GM21423 (cell line): ENCODE data around the gene ACTA2.
"Not testable (repeated sequence)": the region's sequence is repeated elsewhere in the genome, so short reads cannot be mapped to it uniquely, and the experiment has no call there.

ENCODE experiments used
- ATAC-seq: cut with Tn5 transposase; IDR thresholded peaks from one replicate; pipeline ENCODE4 v1.9.1; 2021; ENCODE audit warnings: mild to moderate bottlenecking, moderate library complexity; ENCODE audit not compliant: unreplicated experiment

ACTA2 gene

DNA sequence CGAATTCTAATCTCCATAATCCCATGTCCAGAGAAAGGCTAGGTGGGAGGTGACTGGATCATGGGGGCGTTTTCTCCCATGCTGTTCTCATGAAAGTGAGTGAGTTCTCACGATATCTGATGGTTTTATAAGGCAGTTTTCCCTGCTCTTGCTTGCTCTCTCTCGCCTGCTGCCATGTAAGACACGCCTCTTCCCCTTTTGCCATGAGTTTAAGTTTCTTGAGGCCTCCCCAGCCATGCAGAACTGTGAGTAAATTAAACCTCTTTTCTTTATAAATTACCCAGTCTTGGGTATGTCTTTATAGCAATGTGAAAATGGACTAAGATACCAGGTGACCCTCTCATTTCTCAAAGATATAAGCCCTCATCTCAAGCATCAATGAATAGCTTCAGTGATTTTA lies 1.1 kb upstream of the ACTA2 start:
- ATAC-seq = no peak

GRCh38 chr10:88949912-88950837 lies 2.4 kb downstream of the ACTA2 start:
- no peak for ATAC-seq

GRCh38 chr10:88949051-88949450 lies 3.5 kb downstream of the ACTA2 start:
- no peak for ATAC-seq

- no peak for ATAC-seq
Measured at GRCh38 chr10:88946965-88947590, 5.5 kb downstream of the ACTA2 start.

GRCh38 chr10:88946200-88946599 lies 6.4 kb downstream of the ACTA2 start:
- no peak for ATAC-seq

DNA sequence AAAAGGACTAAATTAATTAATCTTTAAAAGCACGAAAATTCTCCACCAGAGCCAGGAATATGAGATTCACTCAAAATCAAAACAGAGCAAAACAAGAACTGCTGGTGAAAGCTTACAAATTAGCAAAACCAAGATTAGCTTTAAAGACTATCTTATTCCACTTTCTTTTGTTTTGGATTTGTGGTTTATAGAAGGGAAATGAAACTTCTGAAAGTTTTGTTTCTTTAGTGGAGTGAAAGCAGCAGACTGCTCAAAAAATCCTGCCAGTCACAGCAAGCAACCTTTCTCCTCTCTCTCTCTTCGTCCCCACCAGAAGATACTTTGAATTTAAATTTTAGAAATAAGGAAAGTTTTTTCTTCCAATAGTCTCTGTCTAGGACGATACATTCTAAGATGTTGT lies 7.8 kb downstream of the ACTA2 start:
- peak; percentile 47 for ATAC-seq

- no peak for ATAC-seq
Measured at GRCh38 chr10:88943778-88944177, 8.8 kb downstream of the ACTA2 start.

GRCh38 chr10:88941026-88941425 lies 11.5 kb downstream of the ACTA2 start:
- no peak for ATAC-seq

DNA sequence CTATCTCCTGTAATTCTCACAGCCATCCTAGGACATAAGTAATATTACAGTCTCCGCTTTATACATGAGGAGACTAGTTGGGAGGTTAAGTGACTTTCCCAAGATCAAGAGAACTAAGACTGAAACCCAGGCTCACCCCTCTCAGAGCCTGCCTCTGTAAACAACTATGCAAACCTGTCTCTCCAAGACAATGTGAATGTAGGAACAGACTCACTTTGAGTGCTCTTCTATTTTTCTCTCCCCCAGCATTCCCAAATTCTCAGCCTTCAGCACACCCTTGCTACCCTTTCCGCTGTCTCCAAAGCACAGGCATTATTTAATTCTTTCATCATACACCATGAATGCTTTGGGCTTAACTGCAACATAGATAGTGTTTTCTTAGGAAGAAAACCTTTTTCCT lies 13.6 kb downstream of the ACTA2 start:
- no peak for ATAC-seq

DNA sequence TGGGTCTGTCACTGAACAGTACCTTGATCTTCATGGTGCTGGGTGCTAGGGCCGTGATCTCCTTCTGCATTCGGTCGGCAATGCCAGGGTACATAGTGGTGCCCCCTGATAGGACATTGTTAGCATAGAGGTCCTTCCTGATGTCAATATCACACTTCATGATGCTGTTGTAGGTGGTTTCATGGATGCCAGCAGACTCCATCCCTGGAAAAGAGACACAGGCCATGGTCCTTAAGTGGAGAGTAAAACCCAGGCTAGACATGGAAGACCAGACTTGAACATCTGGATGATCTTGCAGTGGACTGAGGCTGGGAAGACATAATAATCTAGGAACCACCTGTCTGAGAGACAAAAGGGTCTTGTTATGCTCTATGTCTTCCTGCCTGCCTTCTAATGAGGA lies 14.5 kb downstream of the ACTA2 start:
- no peak for ATAC-seq

- ATAC-seq = no peak
Measured at GRCh38 chr10:88936656-88937055, 15.9 kb downstream of the ACTA2 start.

DNA sequence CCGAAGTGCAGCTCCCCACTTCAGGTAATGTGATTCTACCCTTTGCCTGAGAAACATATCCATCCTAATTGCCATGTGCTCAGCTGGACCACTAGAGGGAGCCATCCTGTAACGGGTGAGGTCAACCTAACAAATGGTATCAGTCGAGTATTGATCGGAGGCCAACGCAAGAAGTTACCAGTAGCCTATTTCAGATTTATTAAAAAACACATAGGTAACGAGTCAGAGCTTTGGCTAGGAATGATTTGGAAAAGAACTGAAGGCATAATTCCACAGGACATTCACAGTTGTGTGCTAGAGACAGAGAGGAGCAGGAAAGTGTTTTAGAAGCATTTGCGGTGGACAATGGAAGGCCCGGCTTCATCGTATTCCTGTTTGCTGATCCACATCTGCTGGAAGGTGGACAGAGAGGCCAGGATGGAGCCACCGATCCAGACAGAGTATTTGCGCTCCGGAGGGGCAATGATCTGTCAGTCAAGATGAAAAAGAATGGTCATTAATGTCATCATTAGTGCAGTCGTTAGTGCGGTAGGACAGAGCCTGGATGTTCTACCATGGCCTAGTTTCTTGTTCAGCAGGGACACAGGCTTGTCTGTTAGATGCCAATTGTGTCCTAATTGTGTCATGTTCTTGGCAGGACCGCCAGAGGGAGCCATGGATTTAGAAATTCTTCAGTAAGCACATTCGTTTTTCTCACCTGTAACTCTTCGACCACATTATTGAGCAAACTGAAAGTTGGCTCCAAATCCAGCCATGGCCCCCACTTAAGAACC lies 17.5 kb downstream of the ACTA2 start:
- peak; percentile 49 for ATAC-seq

DNA sequence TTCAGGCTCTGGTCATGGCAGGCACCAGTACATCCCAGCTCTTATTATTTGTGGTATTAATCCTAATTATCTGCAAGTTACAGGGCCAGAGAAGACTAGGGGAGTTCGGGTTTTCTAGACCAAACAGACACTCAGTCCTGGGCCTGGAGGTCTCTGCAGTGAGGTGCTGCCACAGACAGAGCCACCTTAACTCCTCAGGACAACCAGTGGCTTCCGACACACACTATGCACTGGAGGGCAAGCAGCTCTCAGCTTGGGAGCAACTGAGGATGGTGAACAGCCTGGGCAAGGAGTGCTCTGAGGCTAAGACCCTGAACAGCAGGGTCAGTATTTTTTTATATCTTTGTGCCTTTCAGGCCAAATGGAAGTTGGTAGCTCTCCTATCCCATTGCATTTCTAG lies 19.0 kb downstream of the ACTA2 start:
- ATAC-seq = no peak

DNA sequence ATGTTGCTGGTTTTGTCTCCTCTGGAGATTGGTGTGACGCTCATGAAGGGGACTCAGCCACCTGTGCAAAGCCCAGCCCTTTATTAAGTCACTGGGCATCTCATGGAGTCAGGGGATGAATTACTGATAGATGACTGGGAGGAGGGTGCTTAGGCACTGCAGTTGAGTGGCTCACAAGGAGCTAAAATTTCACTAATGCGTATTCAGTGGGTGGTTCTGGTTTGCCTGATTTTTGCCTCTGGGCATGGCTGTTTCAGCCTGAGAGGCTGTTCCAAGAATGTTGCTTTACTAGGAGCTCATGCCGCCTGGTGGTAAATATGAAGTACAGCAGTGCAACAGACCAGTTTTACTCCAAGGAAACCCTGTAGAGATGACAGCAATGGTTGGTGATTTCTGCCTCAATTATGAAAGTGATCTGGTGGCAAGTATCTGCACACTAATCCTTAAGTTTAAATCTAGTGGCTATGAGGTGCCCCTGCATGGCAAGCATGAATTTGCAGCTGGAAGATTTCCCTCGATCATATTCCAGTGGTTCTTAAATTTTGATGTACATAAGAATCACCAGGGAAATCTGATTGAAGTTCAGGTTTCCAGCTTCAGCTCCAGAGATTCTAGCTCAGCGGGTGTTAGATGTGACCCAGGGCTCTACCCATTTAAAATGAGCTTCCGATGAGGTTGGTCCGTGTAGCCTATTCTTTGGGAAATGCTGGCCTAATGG lies 19.9 kb downstream of the ACTA2 start:
- no peak for ATAC-seq

DNA sequence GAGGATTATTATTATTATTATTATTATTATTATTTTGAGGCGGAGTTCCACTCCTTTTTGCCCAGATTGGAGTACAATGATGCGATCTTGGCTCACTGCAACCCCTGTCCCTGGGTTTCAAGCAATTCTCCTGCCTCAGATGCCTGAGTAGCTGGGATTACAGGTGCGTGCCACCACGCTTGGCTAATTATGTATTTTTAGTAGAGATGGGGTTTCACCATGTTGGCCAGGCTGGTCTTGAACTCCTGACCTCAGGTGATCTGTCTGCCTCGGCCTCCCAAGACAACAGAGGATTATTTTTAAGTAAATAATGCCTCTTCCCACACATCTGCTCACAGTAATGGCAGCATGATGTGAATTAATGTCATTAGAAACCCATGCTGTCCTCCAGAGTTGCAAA lies 20.5 kb downstream of the ACTA2 start:
- ATAC-seq = not testable (repeated sequence)

DNA sequence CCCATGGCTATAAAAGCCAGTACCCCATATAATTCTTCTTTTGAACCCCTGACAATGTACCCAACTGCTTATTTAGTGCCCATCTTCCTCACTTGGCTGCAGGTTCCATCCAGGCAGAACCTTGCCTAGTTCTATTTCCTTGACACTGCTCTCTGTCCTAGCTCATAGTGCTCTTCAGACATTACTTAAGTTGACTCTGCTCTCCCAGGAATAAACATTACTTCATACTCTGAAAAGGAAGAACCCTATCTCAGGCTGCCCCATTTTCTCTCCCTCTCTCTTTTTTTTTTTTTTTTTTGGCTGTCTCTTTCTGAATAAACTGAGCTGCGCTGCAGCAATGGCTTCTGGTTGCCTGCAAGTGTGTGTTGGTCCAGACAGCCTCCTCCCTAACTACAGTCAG lies 21.0 kb downstream of the ACTA2 start:
- ATAC-seq = no peak

DNA sequence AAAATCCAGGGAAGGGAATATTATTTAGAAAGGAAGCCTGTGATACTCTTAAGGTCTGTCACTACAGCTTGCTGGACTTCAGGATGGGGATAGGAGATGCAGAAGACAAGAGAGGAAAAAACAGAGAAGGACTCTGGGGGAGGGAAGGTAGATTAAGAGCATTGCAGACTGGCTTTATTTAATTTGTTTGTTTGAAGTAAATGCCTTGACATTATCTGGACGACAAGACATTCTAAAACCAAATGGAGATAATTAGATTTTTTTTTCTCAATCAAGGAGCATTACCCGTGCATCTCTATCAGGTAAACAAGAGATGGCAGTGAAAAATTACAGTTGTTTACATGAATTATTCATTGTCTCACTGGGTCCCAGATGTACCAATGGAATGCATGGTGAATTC lies 24.3 kb downstream of the ACTA2 start:
- no peak for ATAC-seq

DNA sequence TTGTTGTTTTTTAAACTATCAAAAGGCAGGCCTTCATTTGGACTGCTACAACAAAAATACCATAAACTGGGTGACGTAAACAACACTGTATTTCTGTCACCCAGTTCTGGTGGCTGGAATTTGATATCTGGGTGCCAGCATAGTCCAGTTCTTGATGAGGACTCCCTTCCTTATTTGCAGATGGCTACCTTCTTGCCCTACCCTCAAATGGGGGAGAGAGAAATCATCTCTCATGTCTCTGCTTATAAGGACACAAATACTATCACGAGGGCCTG lies 25.2 kb downstream of the ACTA2 start:
- ATAC-seq = no peak

DNA sequence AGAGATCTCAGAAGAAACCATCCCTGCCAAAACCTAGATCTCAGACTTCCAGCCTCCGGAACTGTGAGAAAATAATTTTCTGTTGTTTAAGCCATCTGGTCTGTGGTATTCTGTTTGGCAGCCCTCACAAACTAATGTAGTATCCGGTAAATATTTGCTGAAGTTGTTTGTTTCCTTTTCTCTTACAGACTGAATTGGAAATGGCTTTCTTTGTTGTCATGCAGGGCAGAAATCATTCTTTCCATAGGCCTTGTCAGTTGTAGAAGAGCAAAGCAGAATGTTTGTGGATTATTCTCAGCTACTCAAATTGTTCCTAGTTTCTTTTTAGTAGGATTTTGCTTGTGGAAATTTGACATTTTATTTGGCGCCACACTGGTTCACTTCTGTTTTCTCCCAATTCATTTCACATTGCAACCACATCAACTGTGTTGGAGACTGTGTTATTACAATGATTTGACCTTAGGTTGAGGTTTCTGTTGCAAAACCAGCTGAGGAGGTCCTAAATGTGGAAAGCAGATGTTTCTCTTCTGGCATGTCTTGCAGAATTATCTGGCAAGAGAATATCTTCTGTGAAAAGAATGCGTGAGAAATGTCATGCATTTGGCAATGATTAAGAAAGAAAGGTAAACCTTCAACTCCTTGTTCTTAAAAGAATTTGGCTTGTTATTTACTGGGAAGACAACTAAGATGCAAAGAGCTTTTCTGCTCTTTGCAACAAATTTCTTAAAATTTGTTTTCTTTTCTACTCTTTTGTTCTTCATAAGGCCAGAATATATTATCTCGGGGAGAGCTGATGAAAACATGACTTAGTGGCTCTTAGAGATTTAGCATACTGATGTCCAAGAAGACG lies 25.8 kb downstream of the ACTA2 start:
- no peak for ATAC-seq

DNA sequence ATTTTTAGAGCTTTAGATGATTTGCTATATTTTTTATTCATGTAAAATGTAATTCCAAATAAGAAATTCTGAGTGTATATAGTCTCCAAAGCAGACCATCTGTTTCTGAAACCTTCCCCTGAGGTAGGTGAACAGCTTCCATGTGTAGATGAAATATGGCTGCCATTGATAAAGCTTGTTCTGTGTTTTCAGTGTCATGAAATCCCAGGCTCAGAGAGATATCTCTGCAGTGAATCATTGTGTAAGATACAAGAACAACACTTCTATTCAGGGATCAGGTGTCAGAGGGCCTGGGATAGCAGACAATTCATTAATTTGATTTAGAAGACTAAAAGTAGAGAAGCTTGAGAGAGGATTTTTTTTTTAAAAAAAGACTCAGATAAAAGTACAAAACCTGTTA lies 29.1 kb downstream of the ACTA2 start:
- no peak for ATAC-seq
